Right lobe of liver (tissue), 4 donors: ENCODE results near the gene FAM228B.

ENCODE experiments used
- CTCF ChIP-seq, 4 donors: fragments of 200-600 bp in 3 of 4; fragments of 450-650 bp in 1 of 4; IDR thresholded peaks; one replicate each; pipeline versions ENCODE4 v1.5.1 to v1.8.0; 2016 to 2022; ENCODE audit warnings: antibody characterized with exemption in 4 of 4, mild to moderate bottlenecking in 2 of 4
- POLR2A ChIP-seq: fragments of 450-650 bp; IDR thresholded peaks from one replicate; pipeline ENCODE4 v1.6.1; 2017; ENCODE audit warnings: antibody characterized with exemption, mild to moderate bottlenecking
- donor health status: DM: no; HTN: no; CAD: no.
- donor health status: DM: no; HTN: no; CAD: no.
- donor health status: DM: no; HTN: yes; CAD: no.

GRCh38 chr2:24077535-24077877 lies 45.8 kb upstream of the FAM228B start:
- TF ChIP-seq CTCF (IDR thresholded peaks at IDR 0.05) (no peak), POLR2A (no peak)
